Activated CD4-positive, alpha-beta T cell treated with anti-CD3 and anti-CD28 coated beads, Interleukin-2, amount 10 ng/mL, durations not matched to agents 7 days and 5 days (primary cell): ENCODE data around the gene ABCF3. TPM values are rescaled to one million over a fixed set of nuclear protein-coding genes. Genes with fewer than 3 reads are reported as not detected.
A peak's percentile ranks its signal among the peaks of the same experiment; 100 is the strongest.

Experiments
- CTCF ChIA-PET: fragments of 350-600 bp; sonication (Branson Sonifier 250); formaldehyde crosslinking; loops from one replicate; lab custom pipeline; 2021; ENCODE audit warnings: antibody characterized with exemption; lab: Charles Lee
- POLR2A ChIA-PET: fragments of 350-600 bp; sonication (Branson Sonifier 250); formaldehyde crosslinking; loops from one replicate; lab custom pipeline; 2021; ENCODE audit warnings: antibody characterized with exemption; lab: Charles Lee
- DNase-seq: peaks from one replicate; pipeline ENCODE4 v3.0.0-alpha.2; 2020
- H3K27ac Mint-ChIP-seq: one replicate; pipeline ENCODE4 v1.8.0; 2021; ENCODE audit warnings: mild to moderate bottlenecking, moderate library complexity, mixed read lengths
- H3K27me3 Mint-ChIP-seq: one replicate; pipeline ENCODE4 v1.8.0; 2021; ENCODE audit warnings: mixed read lengths
- H3K36me3 Mint-ChIP-seq: one replicate; pipeline ENCODE4 v1.8.0; 2021; ENCODE audit warnings: low read depth, mixed read lengths
- H3K4me1 Mint-ChIP-seq: one replicate; pipeline ENCODE4 v1.8.0; 2021; ENCODE audit warnings: mixed read lengths
- H3K4me3 Mint-ChIP-seq: one replicate; pipeline ENCODE4 v1.8.0; 2021; ENCODE audit warnings: mild to moderate bottlenecking, moderate library complexity, mixed read lengths
- H3K9me3 Mint-ChIP-seq: one replicate; pipeline ENCODE4 v1.8.0; 2021; ENCODE audit warnings: mixed read lengths
- microRNA-seq: library from miRNA; unstranded; fragments of <30 nt; microRNA quantifications from one replicate; pipeline ENCODE4 v1.2.0, GENCODE V29; 2021; ENCODE audit warnings: borderline microRNAs expressed, borderline replicate concordance
- total RNA-seq, 2 experiments: library from RNA; stranded (reverse); gene quantifications; one replicate each; pipeline ENCODE4 v1.2.3, GENCODE V29; 2021

Gene ABCF3
- total RNA-seq, 2 experiments from 2014 or later = 62.2 to 64.4 TPM

- H3K36me3 Mint-ChIP-seq = peaks cover 5% of the 10 kb centered on the region
- POLR2A ChIA-PET = no interaction called here
- peaks cover 2% of the 10 kb centered on the region for H3K27me3 Mint-ChIP-seq
- H3K4me3 Mint-ChIP-seq = no peak overlapping the region
- H3K27ac Mint-ChIP-seq = no peak overlapping the region
- DNase-seq = no peak
- CTCF ChIA-PET = interaction anchor here (0.9 to 3.0 kb wide), 2 partner anchors 10 to 133 kb away, joined by 3 to 16 read pairs; no protein-coding TSS in a partner anchor
- no peaks in the 10 kb centered on the region for H3K4me1 Mint-ChIP-seq
- H3K9me3 Mint-ChIP-seq = no peaks in the 10 kb centered on the region
Observed at GRCh38 chr3:184237807-184238206, 51.8 kb downstream of the ABCF3 start.

GRCh38 chr3:184238246-184238818, 52.3 kb downstream of the ABCF3 start:
- ChIA-PET CTCF (interaction anchor here (0.9 to 3.0 kb wide), 2 partner anchors 11 to 133 kb away, joined by 3 to 16 read pairs; no protein-coding TSS in a partner anchor), POLR2A (no interaction called here)
- no peak for DNase-seq
- H3K27ac Mint-ChIP-seq = no peak overlapping the region
- H3K4me1 Mint-ChIP-seq = no peaks in the 10 kb centered on the region
- H3K36me3 Mint-ChIP-seq = peaks cover 10% of the 10 kb centered on the region
- H3K4me3 Mint-ChIP-seq = no peak overlapping the region
- no peaks in the 10 kb centered on the region for H3K27me3 Mint-ChIP-seq
- H3K9me3 Mint-ChIP-seq = no peaks in the 10 kb centered on the region

- ChIA-PET CTCF (interaction anchor here (1.0 kb wide), 1 partner anchor 12 kb away, joined by 3 read pairs; no protein-coding TSS in a partner anchor), POLR2A (no interaction called here)
- Mint-ChIP-seq H3K27me3 (no peaks in the 10 kb centered on the region), H3K36me3 (peaks cover 13% of the 10 kb centered on the region), H3K4me3 (no peak overlapping the region), H3K4me1 (no peaks in the 10 kb centered on the region), H3K27ac (no peak overlapping the region), H3K9me3 (no peaks in the 10 kb centered on the region)
- no peak for DNase-seq
Observed at GRCh38 chr3:184239221-184239620, 53.2 kb downstream of the ABCF3 start.

GRCh38 chr3:184239708-184240107, 53.7 kb downstream of the ABCF3 start:
- peaks cover 18% of the 10 kb centered on the region for H3K36me3 Mint-ChIP-seq
- H3K4me3 Mint-ChIP-seq = no peak overlapping the region
- H3K9me3 Mint-ChIP-seq = no peaks in the 10 kb centered on the region
- ChIA-PET POLR2A (no interaction called here), CTCF (interaction anchor here (0.6 to 1.2 kb wide), 3 partner anchors 12 to 50 kb away, joined by 3 read pairs; no protein-coding TSS in a partner anchor)
- H3K27ac Mint-ChIP-seq = no peak overlapping the region
- no peak for DNase-seq
- H3K4me1 Mint-ChIP-seq = no peaks in the 10 kb centered on the region
- H3K27me3 Mint-ChIP-seq = no peaks in the 10 kb centered on the region

- Mint-ChIP-seq H3K4me3 (no peak overlapping the region), H3K27ac (no peak overlapping the region), H3K4me1 (no peaks in the 10 kb centered on the region), H3K9me3 (no peaks in the 10 kb centered on the region), H3K36me3 (peaks cover 22% of the 10 kb centered on the region), H3K27me3 (no peaks in the 10 kb centered on the region)
- ChIA-PET POLR2A (no interaction called here), CTCF (interaction anchor here (0.6 to 1.2 kb wide), 3 partner anchors 13 to 49 kb away, joined by 3 read pairs; no protein-coding TSS in a partner anchor)
- peak; percentile 26 for DNase-seq
Observed at GRCh38 chr3:184240384-184241140, 54.6 kb downstream of the ABCF3 start.

- peaks cover 24% of the 10 kb centered on the region for H3K36me3 Mint-ChIP-seq
- no peak overlapping the region for H3K4me3 Mint-ChIP-seq
- H3K27me3 Mint-ChIP-seq = no peaks in the 10 kb centered on the region
- ChIA-PET CTCF (no interaction called here), POLR2A (no interaction called here)
- DNase-seq = no peak
- peaks cover 3% of the 10 kb centered on the region for H3K4me1 Mint-ChIP-seq
- H3K9me3 Mint-ChIP-seq = no peaks in the 10 kb centered on the region
- H3K27ac Mint-ChIP-seq = no peak overlapping the region
Observed at GRCh38 chr3:184241141-184241446, 55.1 kb downstream of the ABCF3 start.

GRCh38 chr3:184241447-184242296, 55.7 kb downstream of the ABCF3 start:
- DNase-seq = no peak
- peaks cover 24% of the 10 kb centered on the region for H3K36me3 Mint-ChIP-seq
- ChIA-PET POLR2A (no interaction called here), CTCF (interaction anchor here (1.0 kb wide), 1 partner anchor 14 kb away, joined by 3 read pairs; no protein-coding TSS in a partner anchor)
- no peak overlapping the region for H3K27ac Mint-ChIP-seq
- H3K9me3 Mint-ChIP-seq = no peaks in the 10 kb centered on the region
- H3K4me3 Mint-ChIP-seq = no peak overlapping the region
- no peaks in the 10 kb centered on the region for H3K27me3 Mint-ChIP-seq
- peaks cover 4% of the 10 kb centered on the region for H3K4me1 Mint-ChIP-seq

GRCh38 chr3:184242297-184242685, 56.3 kb downstream of the ABCF3 start:
- Mint-ChIP-seq H3K27me3 (no peaks in the 10 kb centered on the region), H3K36me3 (peaks cover 24% of the 10 kb centered on the region), H3K4me3 (no peak overlapping the region), H3K9me3 (no peaks in the 10 kb centered on the region), H3K4me1 (peaks cover 4% of the 10 kb centered on the region), H3K27ac (no peak overlapping the region)
- CTCF ChIA-PET = interaction anchor here (1.0 kb wide), 1 partner anchor 15 kb away, joined by 3 read pairs; no protein-coding TSS in a partner anchor
- POLR2A ChIA-PET = no interaction called here
- no peak for DNase-seq

Small RNA genes lying within 50 kb of the gene (microRNA-seq; reads per million reads assigned to microRNA genes)
- not detected for gene MIR1224

Other genes starting within 250 kb of the ABCF3 start
- gene ABCC5, start 168.3 kb upstream of the ABCF3 start, total RNA-seq = 10 to 100 TPM; 19.0 to 19.2 TPM
- not detected for gene HTR3D, start 154.5 kb upstream of the ABCF3 start, total RNA-seq
- not detected for gene HTR3C, start 133.2 kb upstream of the ABCF3 start, total RNA-seq
- gene HTR3E, start 89.1 kb upstream of the ABCF3 start, total RNA-seq = not detected
- 10 to 100 TPM; 53.0 to 60.0 TPM for gene EIF2B5, start 50.8 kb upstream of the ABCF3 start, total RNA-seq
- gene DVL3, start 30.8 kb upstream of the ABCF3 start, total RNA-seq = 10 to 100 TPM; 35.0 to 36.3 TPM
- gene AP2M1, start 11.3 kb upstream of the ABCF3 start, total RNA-seq = 100 to 1,000 TPM; 222 to 223 TPM
- gene VWA5B2, start 43.4 kb downstream of the ABCF3 start, total RNA-seq = not detected
- gene ALG3, start 62.8 kb downstream of the ABCF3 start, total RNA-seq = 10 to 100 TPM; 43.2 to 45.7 TPM
- gene EEF1AKMT4, start 63.5 kb downstream of the ABCF3 start, total RNA-seq = 1 to 10 TPM; 4.2 to 4.7 TPM
- gene CAMK2N2, start 75.4 kb downstream of the ABCF3 start, total RNA-seq = not detected
- not detected for gene ECE2, start 89.8 kb downstream of the ABCF3 start, total RNA-seq
- gene PSMD2, start 113.0 kb downstream of the ABCF3 start, total RNA-seq = 100 to 1,000 TPM; 188 to 193 TPM
- gene EIF4G1, start 128.4 kb downstream of the ABCF3 start, total RNA-seq = 100 to 1,000 TPM; 269 to 300 TPM
- gene FAM131A, start 151.4 kb downstream of the ABCF3 start, total RNA-seq = 1 to 10 TPM; 3.6 to 4.4 TPM
- gene CLCN2, start 175.4 kb downstream of the ABCF3 start, total RNA-seq = 1 to 10 TPM; 3.0 to 3.6 TPM
- 10 to 100 TPM; 74.4 to 79.9 TPM for gene POLR2H, start 175.5 kb downstream of the ABCF3 start, total RNA-seq
- gene THPO, start 192.0 kb downstream of the ABCF3 start, total RNA-seq = not detected
- not detected for gene CHRD, start 193.9 kb downstream of the ABCF3 start, total RNA-seq